SU-DHL-6 (cell line): Measurements from ENCODE around the gene CMTM6.

Experiments
- EZH2phosphoT487 ChIP-seq: fragments of 200-600 bp; sonication (generic), shearing (Covaris generic); conservative IDR thresholded peaks from 2 replicates; pipeline ENCODE4 v1.6.1; 2018; ENCODE audit warnings: mild to moderate bottlenecking, antibody characterized with exemption, low read length, moderate library complexity, mixed read lengths
- TF ChIP-seq, protein P1 (sequence below): fragments of 200-600 bp; sonication (generic); IDR thresholded peaks from one replicate; pipeline ENCODE4 v1.5.1; 2017; ENCODE audit warnings: antibody characterized with exemption, mild to moderate bottlenecking, low read length, moderate library complexity; ENCODE audit not compliant: insufficient read depth, poor library complexity, severe bottlenecking

DNA sequence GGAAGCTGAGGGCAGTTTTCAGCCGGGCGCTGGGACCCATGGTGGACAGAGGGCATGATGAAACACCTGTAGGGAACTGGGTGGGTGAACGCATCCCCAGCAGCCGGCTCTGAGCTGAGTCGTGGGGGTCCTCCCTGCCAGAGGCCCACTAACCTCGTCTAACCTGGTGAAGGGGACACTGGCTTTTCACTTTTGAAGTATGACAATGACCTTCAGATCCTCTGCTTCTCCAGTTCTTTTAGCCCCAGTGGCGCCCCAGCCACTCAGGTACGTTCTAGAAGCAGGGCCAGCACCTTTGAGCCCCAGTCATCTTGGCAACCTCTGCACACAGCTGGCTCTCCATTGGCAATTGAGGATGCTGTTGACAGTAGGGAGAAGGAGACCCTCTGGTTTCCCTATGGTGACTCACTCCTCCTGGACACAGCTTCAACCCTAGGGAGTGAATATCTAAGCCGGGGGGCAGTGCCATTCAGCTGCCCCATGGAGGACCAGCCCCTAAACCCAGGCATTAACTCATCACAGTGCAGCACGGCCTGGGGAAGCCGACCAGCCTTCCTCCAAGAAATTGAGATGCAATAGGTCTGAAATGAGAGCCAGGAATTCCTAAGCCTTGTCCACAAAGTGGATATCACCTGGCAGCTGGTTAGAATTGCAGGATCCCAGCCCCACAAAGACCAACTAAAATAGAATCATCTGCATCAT, 46.1 kb downstream of the CMTM6 start:
- TF ChIP-seq, protein P1, sequence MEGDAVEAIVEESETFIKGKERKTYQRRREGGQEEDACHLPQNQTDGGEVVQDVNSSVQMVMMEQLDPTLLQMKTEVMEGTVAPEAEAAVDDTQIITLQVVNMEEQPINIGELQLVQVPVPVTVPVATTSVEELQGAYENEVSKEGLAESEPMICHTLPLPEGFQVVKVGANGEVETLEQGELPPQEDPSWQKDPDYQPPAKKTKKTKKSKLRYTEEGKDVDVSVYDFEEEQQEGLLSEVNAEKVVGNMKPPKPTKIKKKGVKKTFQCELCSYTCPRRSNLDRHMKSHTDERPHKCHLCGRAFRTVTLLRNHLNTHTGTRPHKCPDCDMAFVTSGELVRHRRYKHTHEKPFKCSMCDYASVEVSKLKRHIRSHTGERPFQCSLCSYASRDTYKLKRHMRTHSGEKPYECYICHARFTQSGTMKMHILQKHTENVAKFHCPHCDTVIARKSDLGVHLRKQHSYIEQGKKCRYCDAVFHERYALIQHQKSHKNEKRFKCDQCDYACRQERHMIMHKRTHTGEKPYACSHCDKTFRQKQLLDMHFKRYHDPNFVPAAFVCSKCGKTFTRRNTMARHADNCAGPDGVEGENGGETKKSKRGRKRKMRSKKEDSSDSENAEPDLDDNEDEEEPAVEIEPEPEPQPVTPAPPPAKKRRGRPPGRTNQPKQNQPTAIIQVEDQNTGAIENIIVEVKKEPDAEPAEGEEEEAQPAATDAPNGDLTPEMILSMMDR, result no peak
- TF ChIP-seq EZH2phosphoT487, result no peak
